Astrocyte of the spinal cord (primary cell): ENCODE data around the gene HBS1L.

Source experiments
- DNase-seq: peaks from one replicate; pipeline ENCODE4 v3.0.0; 2011; ENCODE audit warnings: low read depth, low spot score
- H3K4me3 ChIP-seq: 2 replicates; pipeline ENCODE4 v1.5.1; 2011; ENCODE audit warnings: low read depth, mild to moderate bottlenecking, low read length, moderate library complexity
- CTCF ChIP-seq: IDR thresholded peaks from 2 replicates; pipeline ENCODE4 v1.5.1; 2012; ENCODE audit warnings: low read depth, mild to moderate bottlenecking, low read length, inconsistent platforms
- in situ Hi-C: cut with HindIII; loops from 2 replicates; pipeline ENCODE4 v1.10.0; 2017; ENCODE audit warnings: low sequenced_read_pairs

HBS1L gene

DNA sequence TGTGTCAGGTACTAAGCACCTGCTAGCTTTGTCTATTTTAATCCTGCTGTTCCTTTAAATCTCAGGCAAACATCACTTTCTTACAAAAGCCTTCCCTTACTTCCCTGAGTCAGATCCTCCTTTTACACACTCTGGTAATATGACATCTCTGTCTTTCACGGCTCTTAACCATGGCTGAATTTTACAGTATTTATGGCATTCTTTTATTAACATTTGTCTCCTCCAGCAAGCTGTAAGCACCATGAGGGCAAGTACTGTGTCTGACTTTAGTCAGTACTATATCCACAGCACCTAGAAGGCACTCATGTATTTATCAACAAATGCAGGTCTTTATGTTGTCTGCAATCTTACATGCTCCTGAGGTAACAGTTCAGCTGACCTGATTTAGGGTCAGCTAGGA lies 33.7 kb upstream of the HBS1L start:
- DNase-seq: no peak
- in situ Hi-C loops: no loop called here
- no peak overlapping the region for H3K4me3 ChIP-seq
- TF ChIP-seq CTCF: no peak

DNA sequence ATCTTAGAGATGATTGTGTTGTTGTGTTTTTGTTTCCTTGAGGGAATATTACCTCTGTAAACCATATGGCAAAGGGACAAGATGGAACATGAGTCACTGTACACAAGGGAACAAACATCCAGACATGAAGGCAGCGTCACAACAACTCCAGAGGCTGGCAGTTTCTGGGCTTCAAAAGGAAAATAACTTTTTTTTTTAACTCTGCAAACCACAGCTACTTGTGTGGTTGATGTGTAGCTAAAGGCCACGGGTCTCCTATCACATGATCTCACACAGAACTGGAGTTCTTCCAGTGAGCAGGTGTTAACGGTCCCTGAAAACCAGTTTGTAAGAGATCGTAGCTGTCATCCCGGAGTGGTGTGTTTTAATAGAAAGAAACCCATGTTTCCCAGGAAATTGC lies 33.2 kb upstream of the HBS1L start:
- in situ Hi-C loops: no loop called here
- no peak for DNase-seq
- no peak for TF ChIP-seq CTCF
- H3K4me3 ChIP-seq: no peak overlapping the region

DNA sequence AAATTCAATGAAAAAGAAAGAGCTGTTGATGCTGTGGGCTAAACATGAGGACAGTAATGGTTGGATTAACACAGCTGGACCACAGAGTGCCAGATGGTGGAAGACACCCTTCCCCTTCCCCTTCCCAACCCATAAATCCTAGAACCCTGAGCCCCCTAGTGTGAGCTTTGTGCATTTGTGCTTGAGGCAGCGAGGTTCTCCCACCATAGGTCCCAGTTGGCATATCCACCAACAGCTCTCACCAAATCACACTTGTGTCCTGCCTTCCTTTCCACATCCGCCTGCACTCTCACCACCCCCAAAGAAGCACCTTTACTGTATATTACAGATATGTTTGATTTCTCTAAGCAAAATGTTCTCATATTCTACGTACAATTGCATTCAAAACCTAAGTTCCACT lies 32.8 kb upstream of the HBS1L start:
- TF ChIP-seq CTCF: peak; percentile 19
- in situ Hi-C loops: no loop called here
- no peak for DNase-seq
- no peak overlapping the region for H3K4me3 ChIP-seq

DNA sequence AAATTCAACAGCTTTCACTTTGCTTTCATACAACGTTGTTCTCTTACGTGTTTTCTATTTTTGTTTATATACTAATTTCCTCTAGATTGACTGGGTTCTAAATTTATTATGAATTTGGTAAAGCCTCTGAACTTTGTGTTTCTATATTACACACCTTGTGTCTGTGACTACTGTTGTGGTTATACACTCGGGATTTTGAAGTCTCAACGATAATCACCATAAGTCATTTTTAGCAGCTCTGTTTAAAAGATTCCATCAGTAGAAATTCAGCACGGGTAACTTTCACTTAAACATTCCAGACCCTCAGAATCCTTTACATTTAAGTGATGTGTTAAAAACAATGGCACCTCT lies 31.8 kb upstream of the HBS1L start:
- no peak overlapping the region for H3K4me3 ChIP-seq
- no peak for DNase-seq
- in situ Hi-C loops: no loop called here
- no peak for TF ChIP-seq CTCF

- DNase-seq: no peak
- in situ Hi-C loops: no loop called here
- H3K4me3 ChIP-seq: no peak overlapping the region
- no peak for TF ChIP-seq CTCF
These were observed 31.2 kb upstream of the HBS1L start for GRCh38 chr6:135085700-135086413.

DNA sequence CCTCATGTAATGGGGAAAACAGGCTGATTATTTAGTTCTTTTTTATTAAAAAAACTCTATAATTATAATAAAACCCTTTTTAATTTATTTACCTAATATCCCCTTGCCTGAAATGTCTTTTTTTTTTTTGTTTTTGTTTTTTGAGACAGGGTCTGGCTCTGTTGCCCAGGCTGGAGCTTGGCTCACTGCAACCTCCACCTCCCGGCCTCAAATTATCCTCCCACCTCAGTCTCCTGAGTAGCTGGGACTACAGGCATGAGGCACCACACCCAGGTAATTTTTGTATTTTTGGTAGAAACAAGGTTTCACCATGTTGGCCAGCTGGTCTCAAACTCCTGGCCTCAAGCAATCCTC lies 30.3 kb upstream of the HBS1L start:
- no peak for TF ChIP-seq CTCF
- in situ Hi-C loops: no loop called here

More for the DNA sequence above, 30.3 kb upstream of the HBS1L start:
- no peak overlapping the region for H3K4me3 ChIP-seq
- no peak for DNase-seq
